ENCODE data around the gene RITA1. TPM values are rescaled to one million over a fixed set of nuclear protein-coding genes. Genes with fewer than 3 reads are reported as not detected.
A peak's percentile ranks its signal among the peaks of the same experiment; 100 is the strongest.

Gene RITA1
- total and polyA plus RNA-seq, 2 of the 4 experiments (the other 2 are of a cell fraction): 14.2 to 14.7 TPM

GRCh38 chr12:113196990-113197389, 11.5 kb downstream of the RITA1 start:
- TF ChIP-seq FOS (IDR thresholded peaks at IDR 0.05; ENCODE audit: low read depth, low read length) (no peak), SMC3 (IDR thresholded peaks at IDR 0.05; ENCODE audit: low read depth, low read length) (peak; percentile 71), RFX5 (IDR thresholded peaks at IDR 0.05; ENCODE audit: low read depth, low read length) (no peak), MXI1 (IDR thresholded peaks at IDR 0.05; ENCODE audit: borderline replicate concordance, low read depth, low read length) (no peak), POLR2A (IDR thresholded peaks at IDR 0.05; ENCODE audit: low read depth, low read length) (no peak; the same call in 1 of the 2 replicates), MAZ (IDR thresholded peaks at IDR 0.05; ENCODE audit: borderline replicate concordance, low read depth, low read length) (no peak), CEBPB (IDR thresholded peaks at IDR 0.05; ENCODE audit: low read depth, low read length) (no peak), ELK1 (IDR thresholded peaks at IDR 0.05; ENCODE audit: borderline replicate concordance, low read depth, low read length) (no peak), BHLHE40 (IDR thresholded peaks at IDR 0.05; ENCODE audit: low read depth, low read length) (no peak), RAD21 (IDR thresholded peaks at IDR 0.05; ENCODE audit: low read length) (peak; percentile 87), MAFK (IDR thresholded peaks at IDR 0.05; ENCODE audit: low read depth, low read length) (no peak), CTCF (conservative IDR thresholded peaks at IDR 0.05; ENCODE audit: low read depth, low read length) (peak; percentile 77)
- Histone ChIP-seq H4K20me1 (ENCODE audit: insufficient read depth, low read length) (no peaks in the 10 kb centered on the region), H2BK15ac (ENCODE audit: low read depth, low read length) (peak overlapping the region; percentile 62; the same call in 1 of the 3 replicates), H2BK120ac (ENCODE audit: low read depth, low read length) (peak overlapping the region; percentile 58; the same call in 1 of the 2 replicates), H3K4me3 (ENCODE audit: insufficient read depth, low read depth, low read length) (no peak overlapping the region), H2AK9ac (replicated peaks; ENCODE audit: low read depth, low read length, poor library complexity) (peak overlapping the region; percentile 80), H3K9me3 (ENCODE audit: control insufficient read depth, insufficient read depth, low read length) (no peaks in the 10 kb centered on the region), H3K4me2 (ENCODE audit: low read depth, low read length) (no peak overlapping the region), H3K9ac (ENCODE audit: low read depth, low read length) (no peak overlapping the region), H3K36me3 (ENCODE audit: control insufficient read depth, insufficient read depth, low read length) (peaks cover 1% of the 10 kb centered on the region), H3K79me1 (ENCODE audit: low read depth in 1 of 2, low read length in 2 of 2) (peaks cover 2 to 9% of the 10 kb centered on the region in 2 experiments; a peak in 1 of 4 replicates), H3K56ac (ENCODE audit: extremely low read depth, insufficient read depth, low read length) (no peak overlapping the region), H3K9me1 (ENCODE audit: insufficient read depth, low read length) (peaks cover 5% of the 10 kb centered on the region; the same call in 1 of the 2 replicates), H2AK5ac (ENCODE audit: low read depth, low read length) (peak overlapping the region; percentile 74; the same call in 1 of the 2 replicates), H3K18ac (ENCODE audit: low read depth, low read length) (no peak overlapping the region), H4K5ac (ENCODE audit: low read depth, low read length) (no peak overlapping the region), H2BK5ac (ENCODE audit: low read depth, low read length, poor library complexity, severe bottlenecking) (no peak overlapping the region), H3K14ac (replicated peaks; ENCODE audit: low read depth, low read length) (no peak overlapping the region), H3K4ac (ENCODE audit: low read depth, low read length) (peak overlapping the region; percentile 55), H2AFZ (replicated peaks; ENCODE audit: low read length, poor library complexity) (peak overlapping the region; percentile 59), H4K91ac (ENCODE audit: insufficient read depth, low read depth, low read length) (no peak overlapping the region), H3K27ac (ENCODE audit: insufficient read depth, low read length) (no peak overlapping the region), H3K4me1 (ENCODE audit: control insufficient read depth, insufficient read depth, low read length) (peaks cover 9% of the 10 kb centered on the region), H2BK20ac (ENCODE audit: low read depth, low read length) (0 out of 2 replicates have a peak overlapping the region, but pooled peaks have one; percentile 47), H3K27me3 (ENCODE audit: control insufficient read depth, insufficient read depth, low read length) (no peaks in the 10 kb centered on the region), H3K23ac (ENCODE audit: low read depth, low read length) (no peak overlapping the region), H4K8ac (ENCODE audit: low read depth in 2 of 2, low read length in 2 of 2) (peak overlapping the region in 1 of 2 experiments; percentile 69; a peak in 1 of 4 replicates)
- intact Hi-C loops (cut with micrococcal nuclease) (loop anchor here (1.0 to 10.0 kb wide), 6 partner anchors 18 to 715 kb away; partner anchors contain the start of gene PLBD2), dilution Hi-C loops (cut with HindIII; ENCODE audit: low sequenced_read_pairs, unreplicated experiment) (no loop called here), in situ Hi-C loops (cut with MboI; ENCODE audit: low sequenced_read_pairs) (loop anchor here (5.0 to 25.0 kb wide), 2 partner anchors 230 to 1215 kb away; partner anchors contain the start of gene TBX5)
- no CpG with 5 or more reads among the region's 4 CpGs for WGBS, 2 experiments (ENCODE audit: extremely low coverage in 2 of 2, insufficient read length in 1 of 2)
- POLR2A ChIA-PET (ENCODE audit: unreplicated experiment): no interaction called here
- DNase-seq (peak; percentile 78), ATAC-seq (ENCODE audit: low read depth) (peak; percentile 60)
- CTCF ChIA-PET: interaction anchor here (0.6 to 0.7 kb wide), 8 partner anchors 23 to 1602 kb away, joined by 3 to 4 read pairs (median 3); no protein-coding TSS in a partner anchor
- BruUV-seq (replicated peaks): no TSS peak

Data from IMR-90 (cell line).